AG04449 (cell line): ENCODE data around the gene PRRT3.

ENCODE experiments used
- CTCF ChIA-PET: fragments of 350-600 bp; formaldehyde crosslinking; extraction: SDS; loops from one replicate; lab custom pipeline; 2021; ENCODE audit warnings: antibody characterized with exemption; lab: Yijun Ruan, JAX
- POLR2A ChIA-PET: fragments of 400-600, 350-600 bp; formaldehyde crosslinking; extraction: SDS; loops from one replicate; lab custom pipeline; 2020; ENCODE audit warnings: antibody characterized with exemption, inconsistent platforms; lab: Yijun Ruan, JAX
- DNase-seq: peaks from one replicate; pipeline ENCODE4 v3.0.0-alpha.2; 2010; ENCODE audit warnings: low read depth, low spot score
- H3K4me3 ChIP-seq: 2 replicates; pipeline ENCODE4 v1.5.1; 2011; ENCODE audit warnings: low read depth, mild to moderate bottlenecking, control low read depth, low read length
- CTCF ChIP-seq: IDR thresholded peaks from one replicate; pipeline ENCODE4 v1.5.1; 2011; ENCODE audit warnings: mild to moderate bottlenecking, moderate library complexity, low read length, control low read depth, inconsistent platforms; ENCODE audit not compliant: insufficient read depth; ENCODE audit errors: missing control alignments

The PRRT3 gene

GRCh38 chr3:9933561-9934234, 18.5 kb downstream of the PRRT3 start, which contains the start of gene CRELD1:
Gene CRELD1, plus strand, starts transcription at chr3:9933834. Its CDS starts 605 bp downstream, at chr3:9934439.
- ChIA-PET CTCF (interaction anchor here (0.6 to 7.4 kb wide), 19 partner anchors 9 to 329 kb away, joined by 3 to 84 read pairs (median 6); partner anchors contain the start of genes IL17RE and RPUSD3), POLR2A (interaction anchor here (0.6 to 3.0 kb wide), 6 partner anchors 13 to 141 kb away, joined by 3 to 22 read pairs (median 5); partner anchors contain the start of genes ARPC4, IL17RC, RPUSD3 and TADA3)
- TF ChIP-seq CTCF = no peak
- H3K4me3 ChIP-seq = peak within 1 kb of the TSS; percentile 77
- peak; percentile 47 for DNase-seq

- TF ChIP-seq CTCF = peak; percentile 89
- POLR2A ChIA-PET = interaction anchor here (0.7 to 3.0 kb wide), 9 partner anchors 10 to 140 kb away, joined by 3 to 22 read pairs (median 4); partner anchors contain the start of genes ARPC4, IL17RC, RPUSD3 and TADA3
- peak overlapping the region; percentile 77 for H3K4me3 ChIP-seq
- CTCF ChIA-PET = interaction anchor here (0.6 to 7.4 kb wide), 34 partner anchors 10 to 805 kb away, joined by 3 to 84 read pairs (median 6); partner anchors contain the start of genes FANCD2, IL17RE, PRRT3 and RPUSD3
- DNase-seq = no peak
These were observed 19.2 kb downstream of the PRRT3 start for GRCh38 chr3:9932843-9933560.

- TF ChIP-seq CTCF = no peak
- ChIA-PET POLR2A (interaction anchor here (0.7 to 3.0 kb wide), 8 partner anchors 9 to 139 kb away, joined by 3 to 22 read pairs (median 4); partner anchors contain the start of genes ARPC4, IL17RC, RPUSD3 and TADA3), CTCF (interaction anchor here (0.7 to 7.4 kb wide), 31 partner anchors 10 to 806 kb away, joined by 3 to 84 read pairs (median 6); partner anchors contain the start of genes FANCD2, IL17RE, PRRT3 and RPUSD3)
- H3K4me3 ChIP-seq = peak overlapping the region; percentile 77
- DNase-seq = no peak
These were observed 19.7 kb downstream of the PRRT3 start for GRCh38 chr3:9932535-9932842.

GRCh38 chr3:9930804-9931418, 21.3 kb downstream of the PRRT3 start:
- DNase-seq = no peak
- POLR2A ChIA-PET = no interaction called here
- no peak overlapping the region for H3K4me3 ChIP-seq
- CTCF ChIA-PET = interaction anchor here (0.6 to 7.4 kb wide), 24 partner anchors 9 to 427 kb away, joined by 3 to 84 read pairs (median 5); partner anchors contain the start of genes PRRT3 and RPUSD3
- TF ChIP-seq CTCF = no peak

- ChIA-PET CTCF (no interaction called here), POLR2A (no interaction called here)
- no peak for TF ChIP-seq CTCF
- H3K4me3 ChIP-seq = no peak overlapping the region
- DNase-seq = no peak
These were observed 24.1 kb downstream of the PRRT3 start for GRCh38 chr3:9928158-9928557.
